ENCODE measurements around the gene SPOCK1.

The SPOCK1 gene

GRCh38 chr5:137146402-137146890, 352.7 kb downstream of the SPOCK1 start:
- no peak for DNase-seq (ENCODE audit: low spot score)

- DNase-seq (ENCODE audit: low spot score), result no peak
Measured at GRCh38 chr5:137145721-137146120, 353.4 kb downstream of the SPOCK1 start.

GRCh38 chr5:137144656-137145055, 354.5 kb downstream of the SPOCK1 start:
- no peak for DNase-seq (ENCODE audit: low spot score)

- no peak for DNase-seq (ENCODE audit: low spot score)
Measured at GRCh38 chr5:137142764-137143605, 356.1 kb downstream of the SPOCK1 start.

GRCh38 chr5:137142346-137142745, 356.8 kb downstream of the SPOCK1 start:
- no peak for DNase-seq (ENCODE audit: low spot score)

GRCh38 chr5:137141779-137142178, 357.3 kb downstream of the SPOCK1 start:
- no peak for DNase-seq (ENCODE audit: low spot score)

GRCh38 chr5:137136991-137137632, 362.0 kb downstream of the SPOCK1 start:
- no peak for DNase-seq (ENCODE audit: low spot score)

GRCh38 chr5:137134920-137135532, 364.1 kb downstream of the SPOCK1 start:
- DNase-seq (ENCODE audit: low spot score), result no peak

GRCh38 chr5:137129886-137130680, 369.0 kb downstream of the SPOCK1 start:
- DNase-seq (ENCODE audit: low spot score), result no peak

GRCh38 chr5:137128012-137128411, 371.1 kb downstream of the SPOCK1 start:
- DNase-seq (ENCODE audit: low spot score), result no peak

GRCh38 chr5:137126829-137127228, 372.3 kb downstream of the SPOCK1 start:
- DNase-seq (ENCODE audit: low spot score), result no peak

- DNase-seq (ENCODE audit: low spot score), result no peak
Measured at GRCh38 chr5:137122558-137122957, 376.6 kb downstream of the SPOCK1 start.

- no peak for DNase-seq (ENCODE audit: low spot score)
Measured at GRCh38 chr5:137122075-137122474, 377.1 kb downstream of the SPOCK1 start.

- no peak for DNase-seq (ENCODE audit: low spot score)
Measured at GRCh38 chr5:137119321-137119720, 379.8 kb downstream of the SPOCK1 start.

- no peak for DNase-seq (ENCODE audit: low spot score)
Measured at GRCh38 chr5:137118629-137119028, 380.5 kb downstream of the SPOCK1 start.

- DNase-seq (ENCODE audit: low spot score), result no peak
Measured at GRCh38 chr5:137115152-137115551, 384.0 kb downstream of the SPOCK1 start.

GRCh38 chr5:137114529-137114928, 384.6 kb downstream of the SPOCK1 start:
- no peak for DNase-seq (ENCODE audit: low spot score)

GRCh38 chr5:137113939-137114338, 385.2 kb downstream of the SPOCK1 start:
- no peak for DNase-seq (ENCODE audit: low spot score)

GRCh38 chr5:137113161-137113560, 386.0 kb downstream of the SPOCK1 start:
- no peak for DNase-seq (ENCODE audit: low spot score)

GRCh38 chr5:137105351-137106035, 393.6 kb downstream of the SPOCK1 start:
- DNase-seq (ENCODE audit: low spot score), result no peak

GRCh38 chr5:137101544-137101943, 397.6 kb downstream of the SPOCK1 start:
- DNase-seq (ENCODE audit: low spot score), result no peak

Measured in CD4-positive, alpha-beta T cell treated with Interleukin-2 at 100 ng/mL for 4 hours (primary cell).